ENCODE results near the gene ST3GAL3.
A peak's percentile ranks its signal among the peaks of the same experiment; 100 is the strongest.

The ST3GAL3 gene

DNA sequence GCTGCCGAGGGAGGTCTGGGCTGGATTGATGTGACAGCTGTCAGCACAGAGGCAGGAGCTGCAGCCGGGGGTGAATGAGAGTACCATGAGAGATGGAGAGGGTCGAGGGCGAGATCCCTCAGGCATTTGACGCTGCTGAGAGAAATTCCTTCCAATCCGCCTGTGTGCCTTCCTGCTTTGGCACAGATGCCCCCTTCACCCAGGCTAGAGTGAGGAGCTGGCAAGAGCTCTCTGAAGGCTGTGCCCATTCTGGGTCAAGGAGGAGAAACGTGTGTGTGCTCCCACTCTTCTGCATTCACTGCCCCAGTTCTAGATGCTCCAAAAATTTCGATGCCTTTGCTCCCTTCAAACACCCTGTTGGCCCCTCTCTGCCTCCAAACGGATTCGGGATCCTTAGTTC is 231.0 kb downstream of the ST3GAL3 start:
- peaks cover 2% of the 10 kb centered on the region; the same call in 1 of the 2 replicates for H3K36me3 ChIP-seq (ENCODE audit: control insufficient read depth, insufficient read depth, low read length)
- H3K4me3 ChIP-seq (replicated peaks; ENCODE audit: low read depth, low read length) = no peak overlapping the region
- TF ChIP-seq, protein P1, sequence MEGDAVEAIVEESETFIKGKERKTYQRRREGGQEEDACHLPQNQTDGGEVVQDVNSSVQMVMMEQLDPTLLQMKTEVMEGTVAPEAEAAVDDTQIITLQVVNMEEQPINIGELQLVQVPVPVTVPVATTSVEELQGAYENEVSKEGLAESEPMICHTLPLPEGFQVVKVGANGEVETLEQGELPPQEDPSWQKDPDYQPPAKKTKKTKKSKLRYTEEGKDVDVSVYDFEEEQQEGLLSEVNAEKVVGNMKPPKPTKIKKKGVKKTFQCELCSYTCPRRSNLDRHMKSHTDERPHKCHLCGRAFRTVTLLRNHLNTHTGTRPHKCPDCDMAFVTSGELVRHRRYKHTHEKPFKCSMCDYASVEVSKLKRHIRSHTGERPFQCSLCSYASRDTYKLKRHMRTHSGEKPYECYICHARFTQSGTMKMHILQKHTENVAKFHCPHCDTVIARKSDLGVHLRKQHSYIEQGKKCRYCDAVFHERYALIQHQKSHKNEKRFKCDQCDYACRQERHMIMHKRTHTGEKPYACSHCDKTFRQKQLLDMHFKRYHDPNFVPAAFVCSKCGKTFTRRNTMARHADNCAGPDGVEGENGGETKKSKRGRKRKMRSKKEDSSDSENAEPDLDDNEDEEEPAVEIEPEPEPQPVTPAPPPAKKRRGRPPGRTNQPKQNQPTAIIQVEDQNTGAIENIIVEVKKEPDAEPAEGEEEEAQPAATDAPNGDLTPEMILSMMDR (IDR thresholded peaks at IDR 0.05; ENCODE audit: insufficient read depth, low read length, poor library complexity, severe bottlenecking) = no peak

DNA sequence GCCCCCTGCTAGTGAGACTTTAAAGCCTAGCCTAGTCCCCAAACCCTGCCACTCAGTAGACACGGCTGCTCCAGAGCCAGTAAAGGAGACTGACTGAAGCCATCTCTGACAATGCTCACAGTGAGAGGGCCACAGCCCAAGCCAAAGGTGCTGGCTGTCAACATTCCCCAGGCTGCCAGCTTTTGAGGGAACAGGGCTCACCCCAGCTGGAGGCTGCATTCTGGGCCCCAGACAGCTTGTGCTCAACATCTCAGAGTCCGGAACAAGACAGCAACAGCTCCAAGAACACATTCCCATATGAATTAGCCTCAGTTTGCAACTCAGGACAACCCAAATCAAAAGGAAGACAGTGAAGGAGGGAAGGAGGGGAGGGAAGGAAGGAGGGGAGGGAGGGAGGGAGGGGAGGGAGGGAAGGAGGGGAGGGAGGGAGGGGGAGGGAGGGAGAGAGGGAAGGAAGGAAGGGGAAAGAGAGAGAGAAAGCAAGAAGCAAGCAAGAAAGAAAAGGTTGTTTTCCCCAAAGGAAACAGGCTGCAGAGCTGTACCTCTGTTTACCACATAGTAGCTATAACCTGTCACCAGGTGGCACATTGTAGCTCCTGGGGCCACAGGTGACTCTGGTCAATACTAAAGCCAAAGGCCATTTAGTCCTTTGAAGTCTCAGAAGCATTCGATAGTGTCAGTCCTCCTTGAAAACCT is 231.7 kb downstream of the ST3GAL3 start:
- no peaks in the 10 kb centered on the region for H3K27me3 ChIP-seq (replicated peaks; ENCODE audit: control insufficient read depth, insufficient read depth, low read length)
- H3K4me3 ChIP-seq (replicated peaks; ENCODE audit: low read depth, low read length) = no peak overlapping the region
- TF ChIP-seq, protein P1 (IDR thresholded peaks at IDR 0.05; ENCODE audit: insufficient read depth, low read length, poor library complexity, severe bottlenecking) = no peak
- peaks cover 2% of the 10 kb centered on the region; the same call in 1 of the 2 replicates for H3K36me3 ChIP-seq (ENCODE audit: control insufficient read depth, insufficient read depth, low read length)
- DNase-seq (ENCODE audit: extremely low read depth, insufficient read length) = no peak

More for the DNA sequence above, 231.0 kb downstream of the ST3GAL3 start:
- DNase-seq (ENCODE audit: extremely low read depth, insufficient read length) = no peak
- H3K27me3 ChIP-seq (replicated peaks; ENCODE audit: control insufficient read depth, insufficient read depth, low read length) = no peaks in the 10 kb centered on the region

DNA sequence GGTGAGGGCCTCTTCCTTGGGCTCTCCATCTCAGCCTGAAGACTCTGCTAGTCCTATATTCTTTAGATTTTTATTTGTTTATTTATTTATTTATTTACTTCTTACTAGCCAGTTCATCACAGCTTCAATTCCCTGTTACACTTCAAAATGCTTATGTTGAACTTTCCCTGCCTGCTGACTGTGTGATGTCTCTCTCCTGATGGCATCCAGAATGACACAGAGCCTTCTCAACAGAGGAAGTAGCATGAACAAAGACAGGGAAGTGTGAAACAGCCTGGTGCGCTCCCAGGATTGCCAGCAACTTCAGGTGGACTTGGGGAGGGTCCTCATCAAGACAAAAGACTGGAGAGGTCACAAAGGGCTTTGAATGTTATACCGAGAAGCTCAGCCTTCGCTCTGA is 235.1 kb downstream of the ST3GAL3 start:
- DNase-seq (ENCODE audit: extremely low read depth, insufficient read length) = no peak
- Histone ChIP-seq H3K36me3 (ENCODE audit: control insufficient read depth, insufficient read depth, low read length) (peaks cover 2% of the 10 kb centered on the region; the same call in 1 of the 2 replicates), H3K4me3 (replicated peaks; ENCODE audit: low read depth, low read length) (no peak overlapping the region), H3K27me3 (replicated peaks; ENCODE audit: control insufficient read depth, insufficient read depth, low read length) (no peaks in the 10 kb centered on the region)
- TF ChIP-seq, protein P1 (IDR thresholded peaks at IDR 0.05; ENCODE audit: insufficient read depth, low read length, poor library complexity, severe bottlenecking) = no peak

DNA sequence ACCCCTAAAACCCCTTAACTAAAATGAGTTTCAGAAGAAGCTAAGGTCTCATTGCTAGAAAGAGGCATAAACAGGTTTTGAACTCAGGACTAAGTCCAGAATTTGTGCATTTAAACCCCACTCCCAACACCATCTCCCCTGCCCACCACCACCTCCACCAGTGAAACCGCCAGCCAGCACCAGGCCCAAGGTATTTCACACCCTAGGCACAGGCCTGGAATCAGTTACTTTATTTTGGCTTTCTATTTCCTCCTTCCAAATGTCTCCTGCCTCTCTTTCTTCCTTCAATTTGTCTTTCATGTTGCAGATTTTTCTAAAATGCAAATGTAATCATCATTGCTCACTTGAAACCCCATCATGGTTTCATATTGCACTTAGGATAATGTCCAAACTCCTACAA is 237.5 kb downstream of the ST3GAL3 start:
- TF ChIP-seq, protein P1 (IDR thresholded peaks at IDR 0.05; ENCODE audit: insufficient read depth, low read length, poor library complexity, severe bottlenecking) = no peak

DNA sequence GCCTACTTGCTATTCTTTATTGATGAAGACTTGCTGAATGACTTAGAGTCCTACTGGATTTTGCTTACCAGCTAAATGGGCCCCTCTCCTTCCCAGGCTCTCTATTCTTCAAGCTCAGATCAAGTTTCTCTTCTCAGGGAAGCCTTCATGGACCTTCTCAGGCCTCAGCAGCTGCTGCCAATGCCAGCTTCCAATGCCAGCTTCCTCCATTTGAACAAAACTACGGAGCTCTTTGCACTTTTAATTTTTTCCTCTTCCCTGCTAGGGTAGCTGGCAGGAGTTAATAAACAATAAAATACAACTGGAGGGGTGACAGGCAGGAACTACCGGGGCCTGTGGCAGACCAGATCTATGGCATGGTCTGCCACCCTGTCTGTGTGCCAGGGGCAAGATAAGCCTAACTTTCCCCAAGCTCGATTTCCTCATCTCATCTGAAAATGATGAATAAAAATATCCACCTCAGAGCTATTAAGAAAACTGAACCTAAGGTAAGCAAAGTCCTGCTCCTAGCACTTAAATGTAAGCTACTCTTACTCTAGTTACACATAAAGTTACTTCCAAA is 238.4 kb downstream of the ST3GAL3 start:
- Histone ChIP-seq H3K4me3 (replicated peaks; ENCODE audit: low read depth, low read length) (peak overlapping the region; percentile 96), H3K36me3 (ENCODE audit: control insufficient read depth, insufficient read depth, low read length) (peaks cover 6% of the 10 kb centered on the region), H3K27me3 (replicated peaks; ENCODE audit: control insufficient read depth, insufficient read depth, low read length) (no peaks in the 10 kb centered on the region)
- DNase-seq (ENCODE audit: extremely low read depth, insufficient read length) = no peak
- TF ChIP-seq, protein P1 (IDR thresholded peaks at IDR 0.05; ENCODE audit: insufficient read depth, low read length, poor library complexity, severe bottlenecking) = no peak

More for the DNA sequence above, 237.5 kb downstream of the ST3GAL3 start:
- Histone ChIP-seq H3K27me3 (replicated peaks; ENCODE audit: control insufficient read depth, insufficient read depth, low read length) (no peaks in the 10 kb centered on the region), H3K4me3 (replicated peaks; ENCODE audit: low read depth, low read length) (no peak overlapping the region), H3K36me3 (ENCODE audit: control insufficient read depth, insufficient read depth, low read length) (peaks cover 5% of the 10 kb centered on the region)
- DNase-seq (ENCODE audit: extremely low read depth, insufficient read length) = no peak

Data from GM06990 (cell line).